Spleen (tissue), 7 donors: ENCODE measurements around the gene CCDC88C.

Source experiments
- POLR2A ChIP-seq, 3 donors: fragments of 450-650 bp; IDR thresholded peaks; one replicate each; pipeline ENCODE4 v1.5.1; 2017; ENCODE audit warnings: antibody characterized with exemption in 3 of 3, mild to moderate bottlenecking in 1 of 3
- TF ChIP-seq, protein P1 (sequence below), 11 experiments: fragments of 200-600 bp in 7 of 11; fragments of 450-650 bp in 4 of 11; sonication (generic) in 4 of 11; IDR thresholded peaks in 8 of 11; conservative IDR thresholded peaks in 3 of 11; 1 replicate in 7 of 11; 2 replicates in 4 of 11; pipeline versions ENCODE4 v1.4.0 to v1.8.0; 2016 to 2021; ENCODE audit warnings: antibody characterized with exemption in 11 of 11, inconsistent platforms in 4 of 11, mild to moderate bottlenecking in 1 of 11
- donor health status: DM: no; HTN: no; CAD: no; lungs with moderate emphysema.
- donor health status: DM: no; HTN: no; CAD: no.
- donor health status: DM: no; HTN: no; CAD: no.

DNA sequence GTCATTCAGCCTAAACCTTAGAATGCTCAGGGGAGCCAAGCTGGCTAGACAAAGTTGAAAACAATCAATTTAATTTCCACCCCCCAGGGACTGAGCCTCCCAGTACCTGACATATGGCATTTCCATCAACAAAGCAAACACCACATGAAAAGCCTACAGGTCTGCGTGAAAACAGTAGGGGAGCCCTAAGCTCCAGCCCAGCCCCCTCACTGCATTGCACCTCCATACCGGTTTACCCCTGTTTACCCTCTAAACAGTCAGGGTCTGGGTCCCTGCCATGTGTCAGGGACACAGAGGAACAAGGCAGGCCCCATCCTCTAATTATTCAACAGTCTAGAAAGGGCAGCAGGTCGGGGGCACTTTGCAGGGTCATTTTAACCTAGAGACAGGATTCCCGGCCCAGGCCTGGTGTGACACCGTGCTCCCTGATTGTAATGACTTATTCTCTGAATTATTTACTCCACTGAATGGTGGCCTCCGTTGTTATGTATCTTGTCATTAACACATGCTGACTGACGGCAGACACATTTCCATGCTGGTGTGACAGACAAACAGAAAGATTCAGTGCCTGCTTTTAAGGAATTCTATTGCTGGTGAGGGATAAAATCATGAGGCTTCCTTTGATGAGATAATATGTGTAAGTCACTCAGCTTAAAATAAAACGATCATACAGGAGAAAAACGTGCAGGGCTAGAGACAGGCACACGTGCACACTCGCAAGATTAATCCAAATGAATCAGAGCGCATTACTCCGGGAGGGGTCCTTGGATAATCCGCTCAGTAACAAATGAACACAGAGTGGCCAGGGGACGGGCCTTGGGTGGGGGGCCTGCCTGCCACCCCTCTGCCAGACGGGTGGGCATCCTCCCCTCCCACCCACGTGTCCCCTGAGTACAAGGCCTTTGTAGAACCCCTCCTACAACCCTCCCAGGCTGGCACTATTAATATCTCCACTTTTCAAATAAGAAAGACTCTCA is 23.2 kb downstream of the CCDC88C start:
- TF ChIP-seq, protein P1, sequence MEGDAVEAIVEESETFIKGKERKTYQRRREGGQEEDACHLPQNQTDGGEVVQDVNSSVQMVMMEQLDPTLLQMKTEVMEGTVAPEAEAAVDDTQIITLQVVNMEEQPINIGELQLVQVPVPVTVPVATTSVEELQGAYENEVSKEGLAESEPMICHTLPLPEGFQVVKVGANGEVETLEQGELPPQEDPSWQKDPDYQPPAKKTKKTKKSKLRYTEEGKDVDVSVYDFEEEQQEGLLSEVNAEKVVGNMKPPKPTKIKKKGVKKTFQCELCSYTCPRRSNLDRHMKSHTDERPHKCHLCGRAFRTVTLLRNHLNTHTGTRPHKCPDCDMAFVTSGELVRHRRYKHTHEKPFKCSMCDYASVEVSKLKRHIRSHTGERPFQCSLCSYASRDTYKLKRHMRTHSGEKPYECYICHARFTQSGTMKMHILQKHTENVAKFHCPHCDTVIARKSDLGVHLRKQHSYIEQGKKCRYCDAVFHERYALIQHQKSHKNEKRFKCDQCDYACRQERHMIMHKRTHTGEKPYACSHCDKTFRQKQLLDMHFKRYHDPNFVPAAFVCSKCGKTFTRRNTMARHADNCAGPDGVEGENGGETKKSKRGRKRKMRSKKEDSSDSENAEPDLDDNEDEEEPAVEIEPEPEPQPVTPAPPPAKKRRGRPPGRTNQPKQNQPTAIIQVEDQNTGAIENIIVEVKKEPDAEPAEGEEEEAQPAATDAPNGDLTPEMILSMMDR (IDR thresholded peaks at IDR 0.05 in 8 of 11, conservative IDR thresholded peaks at IDR 0.05 in 3 of 11), result no peak
- TF ChIP-seq POLR2A (IDR thresholded peaks at IDR 0.05), result no peak
